Calu3 (cell line): Measurements from ENCODE around the gene PREP. TPM values are rescaled to one million over a fixed set of nuclear protein-coding genes. Genes with fewer than 3 reads are reported as not detected.

Experiments
- Bru-seq: library from RNA; stranded (reverse); fragments of 400-500 nt; gene quantifications from one replicate; lab custom pipeline; 2021; lab: Mats Ljungman, UMichigan
- BruChase-seq, 2 experiments: library from RNA; stranded (reverse); fragments of 400-500 nt; gene quantifications; one replicate each; lab custom pipeline; 2021; lab: Mats Ljungman, UMichigan
- BruUV-seq: library from RNA; stranded (reverse); fragments of 400-500 nt; replicated peaks from 2 replicates; lab custom pipeline; 2021; lab: Mats Ljungman, UMichigan
- CTCF ChIA-PET: fragments of 300-600 bp; sonication (Branson Sonifier 250); formaldehyde crosslinking; loops from one replicate; lab custom pipeline; 2022; ENCODE audit warnings: antibody characterized with exemption; lab: Charles Lee
- DNase-seq: peaks from one replicate; pipeline ENCODE4 v3.0.0; 2022
- H3K27ac Mint-ChIP-seq: one replicate; pipeline ENCODE4 v1.8.0; 2022; ENCODE audit warnings: mixed read lengths; ENCODE audit not compliant: unreplicated experiment
- H3K27me3 Mint-ChIP-seq: one replicate; pipeline ENCODE4 v1.8.0; 2022; ENCODE audit warnings: mixed read lengths; ENCODE audit not compliant: unreplicated experiment
- H3K36me3 Mint-ChIP-seq: one replicate; pipeline ENCODE4 v1.8.0; 2022; ENCODE audit warnings: mild to moderate bottlenecking, moderate library complexity, mixed read lengths; ENCODE audit not compliant: insufficient read depth, unreplicated experiment
- H3K4me1 Mint-ChIP-seq: one replicate; pipeline ENCODE4 v1.8.0; 2022; ENCODE audit warnings: mild to moderate bottlenecking, low read depth, mixed read lengths; ENCODE audit not compliant: unreplicated experiment
- H3K4me3 Mint-ChIP-seq: one replicate; pipeline ENCODE4 v1.8.0; 2022; ENCODE audit warnings: mild to moderate bottlenecking, low read depth, moderate library complexity, mixed read lengths; ENCODE audit not compliant: unreplicated experiment
- H3K9me3 Mint-ChIP-seq: one replicate; pipeline ENCODE4 v1.8.0; 2022; ENCODE audit warnings: low read depth, mixed read lengths; ENCODE audit not compliant: unreplicated experiment
- CTCF ChIP-seq: fragments of 200-600 bp; IDR thresholded peaks from one replicate; pipeline ENCODE4 v1.8.0; 2022; ENCODE audit warnings: antibody characterized with exemption; ENCODE audit not compliant: unreplicated experiment
- intact Hi-C: fragments of 100-400 bp; cut with micrococcal nuclease; formaldehyde crosslinking; loops from one replicate; pipeline ENCODE4 v1.10.0; 2022; ENCODE audit not compliant: unreplicated experiment
- long read RNA-seq: library from polyadenylated mRNA; stranded (forward); transcript quantifications from one replicate; pipeline ENCODE4 v2.0.0, GENCODE V29; 2022
- total RNA-seq: library from RNA; stranded (reverse); gene quantifications from 2 replicates; pipeline ENCODE4 v1.2.3, GENCODE V29; 2022

The PREP gene
- total RNA-seq (62.4 and 70.4 TPM in 2 replicates), Bru-seq, nascent RNA (percentile 89 among the genes with signal in this experiment), BruChase-seq, experiment 1, labeled RNA remaining after a 6-hour chase (percentile 79 among the genes with signal in this experiment), BruChase-seq, experiment 2, labeled RNA remaining after a 2-hour chase (percentile 75 among the genes with signal in this experiment)
- long read RNA-seq, transcript PREP-201 (15 exons, 2,905 nt), result major isoform, 40 of 69 reads
- long read RNA-seq, partial matches to known transcripts, result 10 of 69 reads
- long read RNA-seq, other reads (novel, unspliced or antisense), result 19 of 69 reads

- Mint-ChIP-seq H3K27ac (peak within 1 kb of the TSS; percentile 78), H3K4me3 (peak within 1 kb of the TSS; percentile 99), H3K4me1 (peaks cover 38% of the 10 kb centered on the region), H3K9me3 (no peaks in the 10 kb centered on the region), H3K36me3 (peaks cover 33% of the 10 kb centered on the region), H3K27me3 (no peaks in the 10 kb centered on the region)
- CTCF ChIA-PET, result interaction anchor here (0.6 to 1.2 kb wide), 8 partner anchors 28 to 316 kb away, joined by 3 to 7 read pairs (median 4); no protein-coding TSS in a partner anchor
- no TSS peak for BruUV-seq
- TF ChIP-seq CTCF, result peak; percentile 78
- intact Hi-C loops, result loop anchor here (1.0 kb wide), 4 partner anchors 31 to 316 kb away; no protein-coding TSS in a partner anchor
- peak; percentile 90 for DNase-seq
Observed at GRCh38 chr6:105402939-105403935, at the start of gene PREP. TSS of gene PREP (minus strand) at chr6:105403082. CDS start at chr6:105402891, 191 bp downstream.

- no peak for TF ChIP-seq CTCF
- CTCF ChIA-PET, result no interaction called here
- Mint-ChIP-seq H3K36me3 (no peaks in the 10 kb centered on the region), H3K27me3 (no peaks in the 10 kb centered on the region), H3K9me3 (no peaks in the 10 kb centered on the region), H3K4me1 (no peaks in the 10 kb centered on the region), H3K27ac (no peak overlapping the region), H3K4me3 (no peak overlapping the region)
- BruUV-seq, result no TSS peak
- DNase-seq, result no peak
- intact Hi-C loops, result no loop called here
Observed at GRCh38 chr6:105452376-105452775, 49.5 kb upstream of the PREP start.

GRCh38 chr6:105449756-105450390, 47.0 kb upstream of the PREP start:
- TF ChIP-seq CTCF, result no peak
- no TSS peak for BruUV-seq
- intact Hi-C loops, result no loop called here
- Mint-ChIP-seq H3K9me3 (no peaks in the 10 kb centered on the region), H3K4me1 (no peaks in the 10 kb centered on the region), H3K4me3 (no peak overlapping the region), H3K36me3 (no peaks in the 10 kb centered on the region), H3K27me3 (no peaks in the 10 kb centered on the region), H3K27ac (no peak overlapping the region)
- CTCF ChIA-PET, result no interaction called here
- no peak for DNase-seq

GRCh38 chr6:105445481-105445880, 42.6 kb upstream of the PREP start:
- Mint-ChIP-seq H3K4me3 (no peak overlapping the region), H3K36me3 (no peaks in the 10 kb centered on the region), H3K9me3 (peaks cover 2% of the 10 kb centered on the region), H3K4me1 (no peaks in the 10 kb centered on the region), H3K27ac (no peak overlapping the region), H3K27me3 (no peaks in the 10 kb centered on the region)
- TF ChIP-seq CTCF, result no peak
- BruUV-seq, result no TSS peak
- intact Hi-C loops, result no loop called here
- no peak for DNase-seq
- CTCF ChIA-PET, result no interaction called here
